Keratinocyte (primary cell): ENCODE data around the gene CD247. TPM values are rescaled to one million over a fixed set of nuclear protein-coding genes. Genes with fewer than 3 reads are reported as not detected.

ENCODE experiments used
- DNase-seq: peaks from one replicate; pipeline ENCODE4 v3.0.0-alpha.2; 2011; ENCODE audit warnings: low read depth, missing footprints, low spot score
- FAIRE-seq: peaks from 2 replicates; lab custom pipeline; 2011; peaks lifted over from hg19 to GRCh38; lab: Jason Lieb, UNC
- H2AFZ ChIP-seq: 2 replicates; pipeline ENCODE4 v1.6.0; 2012; ENCODE audit warnings: low read length, control low read depth, inconsistent platforms; ENCODE audit not compliant: control insufficient read depth
- H3K27ac ChIP-seq: 2 replicates; pipeline ENCODE4 v1.5.1; 2011; ENCODE audit warnings: low read length; ENCODE audit not compliant: control insufficient read depth, insufficient read depth
- H3K27me3 ChIP-seq: 3 replicates; pipeline ENCODE4 v1.6.0; 2011; ENCODE audit warnings: low read length; ENCODE audit not compliant: control insufficient read depth, insufficient read depth; ENCODE audit errors: extremely low read depth
- H3K36me3 ChIP-seq, 2 experiments: 2 replicates in 1 of 2; 3 replicates in 1 of 2; pipeline ENCODE4 v1.5.1; 2011; ENCODE audit warnings: low read length in 2 of 2, mild to moderate bottlenecking in 1 of 2; ENCODE audit not compliant: control insufficient read depth in 2 of 2, insufficient read depth in 2 of 2; ENCODE audit errors: extremely low read depth in 1 of 2
- H3K4me1 ChIP-seq: 3 replicates; pipeline ENCODE4 v1.5.1; 2011; ENCODE audit warnings: low read length; ENCODE audit not compliant: control insufficient read depth, insufficient read depth; ENCODE audit errors: extremely low read depth
- H3K4me2 ChIP-seq: 3 replicates; pipeline ENCODE4 v1.6.0; 2011; ENCODE audit warnings: low read depth, low read length; ENCODE audit not compliant: control insufficient read depth, insufficient read depth; ENCODE audit errors: extremely low read depth
- H3K4me3 ChIP-seq, 3 experiments: fragments of 200-600 bp in 1 of 3; sonication (generic) in 1 of 3; 2 replicates in 2 of 3; 3 replicates in 1 of 3; pipeline ENCODE4 v1.5.1; 2011 to 2016; ENCODE audit warnings: low read length in 3 of 3, mild to moderate bottlenecking in 3 of 3, control low read depth in 2 of 3, inconsistent platforms in 1 of 3, low read depth in 1 of 3, mixed read lengths in 1 of 3, mixed run types in 1 of 3, moderate library complexity in 1 of 3; ENCODE audit not compliant: control insufficient read depth in 2 of 3, insufficient read depth in 2 of 3; ENCODE audit errors: extremely low read depth in 1 of 3
- H3K79me2 ChIP-seq: 2 replicates; pipeline ENCODE4 v1.6.0; 2012; ENCODE audit warnings: low read length; ENCODE audit not compliant: control insufficient read depth, insufficient read depth
- H3K9ac ChIP-seq: 3 replicates; pipeline ENCODE4 v1.6.0; 2011; ENCODE audit warnings: low read length; ENCODE audit not compliant: control insufficient read depth, insufficient read depth; ENCODE audit errors: extremely low read depth
- H3K9me1 ChIP-seq: 3 replicates; pipeline ENCODE4 v1.6.0; 2011; ENCODE audit warnings: low read length; ENCODE audit not compliant: control insufficient read depth, insufficient read depth; ENCODE audit errors: extremely low read depth
- H3K9me3 ChIP-seq: 2 replicates; pipeline ENCODE4 v1.5.1; 2012; ENCODE audit warnings: low read depth, low read length; ENCODE audit not compliant: control insufficient read depth
- H4K20me1 ChIP-seq: 3 replicates; pipeline ENCODE4 v1.6.0; 2011; ENCODE audit warnings: low read length; ENCODE audit not compliant: control insufficient read depth, insufficient read depth; ENCODE audit errors: extremely low read depth
- CTCF ChIP-seq, 3 experiments: IDR thresholded peaks in 1 of 3; conservative IDR thresholded peaks in 1 of 3; optimal IDR thresholded peaks in 1 of 3; 2 replicates in 2 of 3; 3 replicates in 1 of 3; pipeline versions ENCODE3 to v1.5.1; 2011; ENCODE audit warnings: low read length in 3 of 3, mild to moderate bottlenecking in 3 of 3, moderate library complexity in 2 of 3, control low read depth in 1 of 3, inconsistent platforms in 1 of 3; ENCODE audit not compliant: insufficient read depth in 2 of 3; ENCODE audit errors: extremely low read depth in 1 of 3
- EZH2 ChIP-seq: IDR thresholded peaks from one replicate; pipeline ENCODE4 v1.6.1; 2012; ENCODE audit warnings: inconsistent platforms, mild to moderate bottlenecking, low read length, moderate library complexity
- dilution Hi-C: fragments of 300-500 bp; cut with MboI; formaldehyde crosslinking; loops from one replicate; pipeline ENCODE4 v1.7.0; 2020; ENCODE audit warnings: low sequenced_read_pairs; ENCODE audit not compliant: extremely low pct_ligation_motif_present
- polyA plus RNA-seq, 5 experiments: library from polyadenylated mRNA; depleted of rRNA in 3 of 5; stranded (reverse) in 3 of 5; stranded (forward) in 1 of 5; unstranded in 1 of 5; fragments of >200 nt; gene quantifications; 1 replicate in 1 of 5; 2 replicates in 3 of 5; 3 replicates in 1 of 5; pipeline versions ENCODE4 v1.2.1 to v1.2.3, GENCODE V29; 2011 to 2012; ENCODE audit warnings: missing spikeins in 2 of 5, low read depth in 1 of 5, low replicate concordance in 1 of 5

CD247 gene
- polyA plus RNA-seq, 1 donor (not counting 4 experiments of a cell fraction or from before 2014, with no cell fraction given): not detected

GRCh38 chr1:167446966-167447365 lies 71.4 kb downstream of the CD247 start:
- H3K27ac ChIP-seq: no peak overlapping the region
- H3K4me2 ChIP-seq: no peak overlapping the region
- no peak for TF ChIP-seq CTCF (optimal IDR thresholded peaks at IDR 0.05 in 1 of 3, IDR thresholded peaks at IDR 0.05 in 1 of 3, conservative IDR thresholded peaks at IDR 0.05 in 1 of 3; ENCODE audit: extremely low read depth in 1 of 3, insufficient read depth in 2 of 3, low read length in 3 of 3)
- H3K4me1 ChIP-seq: no peaks in the 10 kb centered on the region
- H4K20me1 ChIP-seq: no peaks in the 10 kb centered on the region
- H3K79me2 ChIP-seq: no peaks in the 10 kb centered on the region
- dilution Hi-C loops: no loop called here
- H3K36me3 ChIP-seq: no peaks in the 10 kb centered on the region
- H3K9me1 ChIP-seq: no peaks in the 10 kb centered on the region
- no peaks in the 10 kb centered on the region for H3K27me3 ChIP-seq
- no peak overlapping the region for H2AFZ ChIP-seq
- no peak for DNase-seq
- no peak overlapping the region for H3K4me3 ChIP-seq
- H3K9ac ChIP-seq: no peak overlapping the region
- H3K9me3 ChIP-seq: no peaks in the 10 kb centered on the region
- no peak for FAIRE-seq

GRCh38 chr1:167443757-167444156 lies 74.6 kb downstream of the CD247 start:
- FAIRE-seq (no peak), DNase-seq (no peak)
- Histone ChIP-seq H3K4me2 (no peak overlapping the region), H4K20me1 (no peaks in the 10 kb centered on the region), H3K4me1 (no peaks in the 10 kb centered on the region), H3K27me3 (peaks cover 11% of the 10 kb centered on the region), H3K36me3 (no peaks in the 10 kb centered on the region), H3K9me3 (no peaks in the 10 kb centered on the region), H3K4me3 (no peak overlapping the region), H3K9me1 (no peaks in the 10 kb centered on the region), H3K27ac (no peak overlapping the region), H3K79me2 (no peaks in the 10 kb centered on the region), H3K9ac (no peak overlapping the region), H2AFZ (no peak overlapping the region)
- dilution Hi-C loops: no loop called here
- TF ChIP-seq CTCF (optimal IDR thresholded peaks at IDR 0.05 in 1 of 3, IDR thresholded peaks at IDR 0.05 in 1 of 3, conservative IDR thresholded peaks at IDR 0.05 in 1 of 3; ENCODE audit: extremely low read depth in 1 of 3, insufficient read depth in 2 of 3, low read length in 3 of 3) (no peak), EZH2 (no peak)
